ENCODE data around the gene KLF12. TPM values are rescaled to one million over a fixed set of nuclear protein-coding genes. Genes with fewer than 3 reads are reported as not detected.

KLF12 gene
- total RNA-seq = 10 to 100 TPM; 33.1 to 36.8 TPM

GRCh38 chr13:74134221-74134776, at the start of gene KLF12:
Gene KLF12 (minus strand): TSS chr13:74134404.

All from activated naive CD4-positive, alpha-beta T cell treated with anti-CD3 and anti-CD28 coated beads, Interleukin-2, amount 10 ng/mL, durations not matched to agents 5 hours and 36 hours (primary cell).